Measurements from ENCODE around the gene POMT2.

- no peak for TF ChIP-seq POLR2AphosphoS5 (IDR thresholded peaks at IDR 0.05)
- no peak for TF ChIP-seq POLR2A (IDR thresholded peaks at IDR 0.05)
Observed at GRCh38 chr14:77364146-77364545, 43.5 kb upstream of the POMT2 start.
